H9 (cell line): ENCODE measurements around the gene ARL17B. TPM values are rescaled to one million over a fixed set of nuclear protein-coding genes. Genes with fewer than 3 reads are reported as not detected.
"Not testable (repeated sequence)": the region's sequence is repeated elsewhere in the genome, so short reads cannot be mapped to it uniquely, and the experiment has no call there.

Experiments
- DNase-seq: peaks from one replicate; pipeline ENCODE4 v3.0.0-alpha.2; 2017
- H2AFZ ChIP-seq: one replicate; pipeline ENCODE4 v1.6.1; 2013; ENCODE audit warnings: mild to moderate bottlenecking, low read length, control low read depth, moderate library complexity
- H2AK5ac ChIP-seq: 2 replicates; pipeline ENCODE4 v1.6.1; 2013; ENCODE audit warnings: low read length, control low read depth, mixed read lengths; ENCODE audit not compliant: insufficient read length
- H2BK120ac ChIP-seq: one replicate; pipeline ENCODE4 v1.6.1; 2013; ENCODE audit warnings: low read depth, mild to moderate bottlenecking, low read length, control low read depth, inconsistent platforms; ENCODE audit not compliant: poor library complexity, severe bottlenecking
- H2BK12ac ChIP-seq: 2 replicates; pipeline ENCODE4 v1.6.1; 2013; ENCODE audit warnings: low read length, control low read depth, mixed read lengths, low read depth; ENCODE audit not compliant: insufficient read length
- H2BK15ac ChIP-seq: 2 replicates; pipeline ENCODE4 v1.6.1; 2013; ENCODE audit warnings: low read depth, low read length, control low read depth
- H2BK20ac ChIP-seq: one replicate; pipeline ENCODE4 v1.6.1; 2013; ENCODE audit warnings: low read depth, mild to moderate bottlenecking, low read length, control low read depth, inconsistent platforms; ENCODE audit not compliant: poor library complexity, severe bottlenecking
- H2BK5ac ChIP-seq: 2 replicates; pipeline ENCODE4 v1.6.1; 2013; ENCODE audit warnings: low read length, control low read depth, mixed read lengths; ENCODE audit not compliant: insufficient read length
- H3K14ac ChIP-seq: 2 replicates; pipeline ENCODE4 v1.6.1; 2013; ENCODE audit warnings: low read length, control low read depth; ENCODE audit not compliant: insufficient read depth
- H3K18ac ChIP-seq: 2 replicates; pipeline ENCODE4 v1.6.1; 2013; ENCODE audit warnings: low read depth, mild to moderate bottlenecking, mixed read lengths, low read length, control low read depth; ENCODE audit not compliant: insufficient read length
- H3K23ac ChIP-seq: 2 replicates; pipeline ENCODE4 v1.6.1; 2013; ENCODE audit warnings: low read length, control low read depth, mixed read lengths, low read depth; ENCODE audit not compliant: insufficient read length
- H3K23me2 ChIP-seq: 2 replicates; pipeline ENCODE4 v1.6.1; 2013; ENCODE audit warnings: low read depth, mild to moderate bottlenecking, mixed read lengths, low read length, control low read depth; ENCODE audit not compliant: insufficient read length, poor library complexity, severe bottlenecking
- H3K27ac ChIP-seq: 2 replicates; pipeline ENCODE4 v1.5.1; 2013; ENCODE audit warnings: low read length, control low read depth, mixed read lengths, low read depth; ENCODE audit not compliant: insufficient read length
- H3K27me3 ChIP-seq: 2 replicates; pipeline ENCODE4 v1.6.1; 2013; ENCODE audit warnings: low read length, control low read depth, inconsistent platforms; ENCODE audit not compliant: insufficient read depth
- H3K4ac ChIP-seq: 2 replicates; pipeline ENCODE4 v1.6.1; 2013; ENCODE audit warnings: low read depth, mild to moderate bottlenecking, control low read depth, inconsistent platforms, low read length, moderate library complexity
- H3K4me1 ChIP-seq: 2 replicates; pipeline ENCODE4 v1.6.1; 2013; ENCODE audit warnings: low read length, control low read depth, inconsistent platforms; ENCODE audit not compliant: insufficient read depth
- H3K4me2 ChIP-seq: 2 replicates; pipeline ENCODE4 v1.6.1; 2013; ENCODE audit warnings: low read length, control low read depth, mixed read lengths; ENCODE audit not compliant: insufficient read length, insufficient read depth
- H3K56ac ChIP-seq: 2 replicates; pipeline ENCODE4 v1.6.1; 2013; ENCODE audit warnings: low read depth, mild to moderate bottlenecking, mixed read lengths, low read length, control low read depth; ENCODE audit not compliant: insufficient read length
- H3K79me1 ChIP-seq: 2 replicates; pipeline ENCODE4 v1.6.1; 2013; ENCODE audit warnings: low read depth, mild to moderate bottlenecking, moderate library complexity, low read length, control low read depth, inconsistent platforms; ENCODE audit not compliant: insufficient read depth, poor library complexity, severe bottlenecking
- H3K79me2 ChIP-seq: 2 replicates; pipeline ENCODE4 v1.6.1; 2013; ENCODE audit warnings: low read length, control low read depth, inconsistent platforms; ENCODE audit not compliant: insufficient read depth
- H3K9ac ChIP-seq: 2 replicates; pipeline ENCODE4 v1.6.1; 2013; ENCODE audit warnings: low read length, control low read depth, mixed read lengths; ENCODE audit not compliant: insufficient read length; ENCODE audit errors: extremely low read depth
- H3K9me3 ChIP-seq: one replicate; pipeline ENCODE4 v1.6.1; 2013; ENCODE audit warnings: low read depth, low read length, inconsistent platforms; ENCODE audit not compliant: control insufficient read depth
- H3T11ph ChIP-seq: one replicate; pipeline ENCODE4 v1.6.1; 2013; ENCODE audit warnings: mild to moderate bottlenecking, low read length, control low read depth, inconsistent platforms
- H4K20me1 ChIP-seq: one replicate; pipeline ENCODE4 v1.6.1; 2013; ENCODE audit not compliant: control insufficient read depth, insufficient read length, insufficient read depth
- H4K5ac ChIP-seq: 2 replicates; pipeline ENCODE4 v1.6.1; 2013; ENCODE audit warnings: low read depth, mild to moderate bottlenecking, mixed read lengths, low read length, control low read depth; ENCODE audit not compliant: insufficient read length
- H4K8ac ChIP-seq: replicated peaks from 2 replicates; pipeline ENCODE4 v1.6.1; 2013; ENCODE audit warnings: low read length, control low read depth, mixed read lengths, low read depth; ENCODE audit not compliant: insufficient read length
- H4K91ac ChIP-seq: 2 replicates; pipeline ENCODE4 v1.6.1; 2013; ENCODE audit warnings: low read depth, mild to moderate bottlenecking, moderate library complexity, mixed read lengths, low read length, control low read depth; ENCODE audit not compliant: insufficient read length
- H3K27ac Mint-ChIP-seq, 3 experiments: 2 replicates in 2 of 3; 3 replicates in 1 of 3; pipeline ENCODE4 v1.8.0; 2020 to 2021; ENCODE audit warnings: mixed read lengths in 3 of 3, mild to moderate bottlenecking in 1 of 3, moderate library complexity in 1 of 3
- H3K27me3 Mint-ChIP-seq: 2 replicates; pipeline ENCODE4 v1.8.0; 2021; ENCODE audit warnings: low read depth, mild to moderate bottlenecking, moderate library complexity, mixed read lengths
- H3K36me3 Mint-ChIP-seq, 3 experiments: 2 replicates in 2 of 3; 3 replicates in 1 of 3; pipeline ENCODE4 v1.8.0; 2020 to 2021; ENCODE audit warnings: low read depth in 3 of 3, mixed read lengths in 3 of 3; ENCODE audit not compliant: insufficient read depth in 1 of 3
- H3K4me1 Mint-ChIP-seq, 2 experiments: 2 replicates each; pipeline ENCODE4 v1.8.0; 2020; ENCODE audit warnings: mixed read lengths in 2 of 2
- H3K4me3 Mint-ChIP-seq, 2 experiments: 2 replicates in 1 of 2; 3 replicates in 1 of 2; pipeline ENCODE4 v1.8.0; 2020 to 2021; ENCODE audit warnings: mild to moderate bottlenecking in 2 of 2, mixed read lengths in 2 of 2, moderate library complexity in 1 of 2
- H3K9me3 Mint-ChIP-seq, 2 experiments: 2 replicates in 1 of 2; 3 replicates in 1 of 2; pipeline ENCODE4 v1.8.0; 2020; ENCODE audit warnings: mild to moderate bottlenecking in 2 of 2, mixed read lengths in 2 of 2, moderate library complexity in 1 of 2
- WGBS: extraction: QIAGEN DNeasy Blood & Tissue Kit; methylation state at CpG from one replicate; pipeline ENCODE4 v1.1.7; 2013; ENCODE audit warnings: missing lambda C conversion rate, low lambda C conversion rate, mixed read lengths; ENCODE audit not compliant: insufficient read length; ENCODE audit errors: extremely low coverage; 5-methylcytosine and 5-hydroxymethylcytosine counted together
- total RNA-seq: library from RNA; stranded (reverse); gene quantifications from 2 replicates; pipeline ENCODE4 v1.2.1, GENCODE V29; 2021

ARL17B gene
- total RNA-seq, 1 experiment from 2014 or later, result 10.8 TPM

DNA sequence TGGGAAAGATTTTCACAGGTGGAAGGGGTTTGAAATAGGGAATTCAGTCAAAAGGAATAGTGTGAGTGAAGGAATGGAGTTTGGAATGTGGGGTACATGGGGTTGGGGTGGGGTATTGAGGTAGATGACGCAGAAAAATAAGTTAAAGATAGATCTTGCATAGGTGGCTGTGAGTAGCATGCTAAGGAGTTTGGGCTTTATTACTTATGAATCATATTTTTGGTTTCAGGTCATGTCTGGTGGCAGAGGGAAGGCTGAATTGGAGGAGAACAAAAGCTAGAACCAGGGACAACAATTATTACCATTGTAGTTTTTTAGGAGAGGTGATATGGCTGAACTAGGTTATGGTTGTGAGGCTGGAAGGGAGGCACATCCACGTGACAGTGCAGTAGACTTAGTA is 34.7 kb upstream of the ARL17B start:
- H3K9me3 ChIP-seq, H2AFZ ChIP-seq, H3K9me3 Mint-ChIP-seq, H3K27me3 ChIP-seq, H3K36me3 Mint-ChIP-seq, DNase-seq, H3K18ac ChIP-seq, H4K91ac ChIP-seq, H3K56ac ChIP-seq, H3K79me2 ChIP-seq, H2BK12ac ChIP-seq, H3K14ac ChIP-seq, H2BK15ac ChIP-seq, H3K79me1 ChIP-seq, H3K27me3 Mint-ChIP-seq, H3K4me1 Mint-ChIP-seq, H3K4ac ChIP-seq, H3K23me2 ChIP-seq, H3K23ac ChIP-seq, H4K5ac ChIP-seq, H2AK5ac ChIP-seq, H2BK20ac ChIP-seq, H3K27ac ChIP-seq, H3K4me3 Mint-ChIP-seq, H2BK120ac ChIP-seq, H3K27ac Mint-ChIP-seq, H3K4me2 ChIP-seq, H2BK5ac ChIP-seq, H4K20me1 ChIP-seq, H3T11ph ChIP-seq, H3K4me1 ChIP-seq, H3K9ac ChIP-seq, H4K8ac ChIP-seq: not testable (repeated sequence)
- no CpG with 5 or more reads among the region's 2 CpGs for WGBS

DNA sequence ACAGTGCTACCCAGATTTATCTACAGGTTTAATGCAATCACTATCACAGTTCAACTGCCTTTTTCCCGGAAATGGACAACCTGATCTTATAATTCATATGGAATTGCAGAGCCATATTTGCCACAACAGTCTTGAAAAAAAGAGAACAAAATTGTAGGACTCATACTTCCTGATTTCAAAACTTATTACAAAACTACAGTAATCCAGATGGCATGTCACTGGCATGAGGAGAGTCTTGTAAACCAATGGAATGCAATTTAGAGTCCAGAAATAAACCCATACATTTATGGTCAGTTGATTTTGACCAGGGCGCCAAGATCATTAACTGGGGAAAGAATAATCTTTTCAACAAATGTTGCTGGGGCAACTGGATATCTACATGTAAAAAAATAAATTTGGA is 32.1 kb upstream of the ARL17B start:
- not testable (repeated sequence) for H2BK120ac ChIP-seq, H3K79me1 ChIP-seq, H4K5ac ChIP-seq, H3K9ac ChIP-seq, H3K27ac Mint-ChIP-seq, H4K20me1 ChIP-seq, H3K14ac ChIP-seq, H4K91ac ChIP-seq, H3K23ac ChIP-seq, H3K27me3 ChIP-seq, H3K56ac ChIP-seq, H3K4ac ChIP-seq, H3K4me1 ChIP-seq, H3K18ac ChIP-seq, H3K27ac ChIP-seq, H2BK15ac ChIP-seq, H3T11ph ChIP-seq, H2BK20ac ChIP-seq, H3K9me3 Mint-ChIP-seq, H3K4me2 ChIP-seq, H3K4me3 Mint-ChIP-seq, H2BK12ac ChIP-seq, H2AFZ ChIP-seq, H3K79me2 ChIP-seq, DNase-seq, H3K36me3 Mint-ChIP-seq, H3K23me2 ChIP-seq, H2AK5ac ChIP-seq, H3K9me3 ChIP-seq, H3K27me3 Mint-ChIP-seq, H2BK5ac ChIP-seq, H3K4me1 Mint-ChIP-seq, H4K8ac ChIP-seq
- no CpG with 5 or more reads among the region's 2 CpGs for WGBS

GRCh38 chr17:46385491-46385890 is 23.9 kb upstream of the ARL17B start:
- H3K14ac ChIP-seq, H2BK20ac ChIP-seq, H3K27me3 Mint-ChIP-seq, H3K27ac ChIP-seq, H2AFZ ChIP-seq, H3K18ac ChIP-seq, H3K36me3 Mint-ChIP-seq, H3K4me1 Mint-ChIP-seq, H2BK5ac ChIP-seq, H3K9me3 Mint-ChIP-seq, H4K20me1 ChIP-seq, H3K4me2 ChIP-seq, H4K91ac ChIP-seq, H2BK12ac ChIP-seq, H3K79me2 ChIP-seq, DNase-seq, H4K8ac ChIP-seq, H3K9ac ChIP-seq, H3K56ac ChIP-seq, H2BK15ac ChIP-seq, H3K4me3 Mint-ChIP-seq, H3K27ac Mint-ChIP-seq, H3T11ph ChIP-seq, H3K9me3 ChIP-seq, H4K5ac ChIP-seq, H3K23ac ChIP-seq, H3K27me3 ChIP-seq, H3K79me1 ChIP-seq, H2BK120ac ChIP-seq, H3K4ac ChIP-seq, H3K4me1 ChIP-seq, H3K23me2 ChIP-seq, H2AK5ac ChIP-seq: not testable (repeated sequence)
